ENCODE measurements around the gene FAF1. TPM values are rescaled to one million over a fixed set of nuclear protein-coding genes. Genes with fewer than 3 reads are reported as not detected.
"Not testable (repeated sequence)": the region's sequence is repeated elsewhere in the genome, so short reads cannot be mapped to it uniquely, and the experiment has no call there.

FAF1 gene
- total RNA-seq, 4 donors from 2014 or later = 60.4 to 89.0 (median 67.8) TPM

GRCh38 chr1:50750021-50750619 lies 209.9 kb downstream of the FAF1 start:
- Histone ChIP-seq H3K27me3 (no peaks in the 10 kb centered on the region), H3K4me1 (no peaks in the 10 kb centered on the region), H3K4me3 (no peak overlapping the region), H3K36me3 (peaks cover 0 to 7% of the 10 kb centered on the region in 2 donors), H3K9me3 (no peaks in the 10 kb centered on the region), H3K27ac (no peak overlapping the region)
- TF ChIP-seq POLR2AphosphoS5 (IDR thresholded peaks at IDR 0.05) = no peak
- TF ChIP-seq POLR2A (IDR thresholded peaks at IDR 0.05) = no peak
- TF ChIP-seq CTCF (IDR thresholded peaks at IDR 0.05) = peak in 1 of 4 experiments; percentile 43
- no peak for TF ChIP-seq EP300 (IDR thresholded peaks at IDR 0.05)
- 32 to 38% methylated on average over 2 of the region's 2 CpGs for WGBS, 2 donors (ENCODE audit: low coverage in 1 of 2)
- no peak for ATAC-seq

DNA sequence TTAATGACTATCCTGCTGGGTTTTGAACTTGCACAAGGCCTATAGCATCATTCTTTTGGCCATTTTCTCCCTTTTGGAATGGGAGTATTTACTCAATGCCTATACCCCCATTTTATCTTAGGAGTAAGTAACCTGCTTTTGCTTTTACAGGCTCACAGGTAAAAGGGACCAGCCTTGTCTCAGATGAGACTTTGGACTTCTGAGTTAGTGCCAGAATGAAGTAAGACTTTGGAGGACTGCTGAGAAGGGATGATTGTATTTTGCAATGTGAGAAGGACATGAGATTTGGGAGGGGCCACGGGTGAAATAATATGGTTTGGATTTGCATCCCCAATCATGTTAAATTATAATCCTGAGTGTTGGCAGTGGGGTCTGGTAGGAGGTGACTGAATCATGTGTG lies 212.7 kb downstream of the FAF1 start:
- H3K4me1 ChIP-seq = no peaks in the 10 kb centered on the region
- peaks cover 0 to 21% of the 10 kb centered on the region in 2 donors for H3K36me3 ChIP-seq
- 92 to 100% methylated on average over 1 of the region's 1 CpG for WGBS, 2 donors (ENCODE audit: low coverage in 1 of 2)
- no peaks in the 10 kb centered on the region for H3K27me3 ChIP-seq
- no peaks in the 10 kb centered on the region for H3K9me3 ChIP-seq
- H3K27ac ChIP-seq = no peak overlapping the region
- ATAC-seq = no peak
- no peak overlapping the region for H3K4me3 ChIP-seq
- TF ChIP-seq POLR2A (IDR thresholded peaks at IDR 0.05) = no peak
- no peak for TF ChIP-seq CTCF (IDR thresholded peaks at IDR 0.05)
- no peak for TF ChIP-seq POLR2AphosphoS5 (IDR thresholded peaks at IDR 0.05)
- no peak for TF ChIP-seq EP300 (IDR thresholded peaks at IDR 0.05)

DNA sequence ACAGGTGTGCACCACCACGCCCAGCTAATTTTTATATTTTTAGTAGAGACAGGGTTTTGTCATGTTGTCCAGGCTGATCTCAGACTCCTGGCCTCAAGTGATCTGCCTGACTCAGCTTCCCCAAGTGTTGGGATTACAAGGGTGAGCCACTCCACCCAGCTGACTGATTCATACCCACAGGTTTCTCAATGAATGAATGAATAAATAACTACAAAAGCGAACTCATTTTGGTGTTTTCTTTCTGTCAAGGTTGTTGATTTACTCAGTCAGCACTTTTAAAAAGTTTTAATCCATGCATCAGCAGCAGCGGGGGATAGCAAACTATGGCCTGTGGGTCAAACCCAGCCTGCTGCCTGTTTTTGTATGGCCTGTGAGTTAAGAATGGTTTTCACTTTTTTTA lies 217.5 kb downstream of the FAF1 start:
- no peak overlapping the region for H3K4me3 ChIP-seq
- 90 to 93% methylated on average over 3 of the region's 3 CpGs for WGBS, 2 donors (ENCODE audit: low coverage in 1 of 2)
- ATAC-seq = no peak
- H3K36me3 ChIP-seq = peaks cover 0 to 33% of the 10 kb centered on the region in 2 donors
- H3K4me1 ChIP-seq = no peaks in the 10 kb centered on the region
- no peak overlapping the region for H3K27ac ChIP-seq
- H3K27me3 ChIP-seq = no peaks in the 10 kb centered on the region
- no peaks in the 10 kb centered on the region for H3K9me3 ChIP-seq
- TF ChIP-seq EP300 (IDR thresholded peaks at IDR 0.05) (no peak), POLR2A (IDR thresholded peaks at IDR 0.05) (no peak), CTCF (IDR thresholded peaks at IDR 0.05) (no peak), POLR2AphosphoS5 (IDR thresholded peaks at IDR 0.05) (no peak)

GRCh38 chr1:50739125-50739524 lies 220.9 kb downstream of the FAF1 start:
- peaks cover 0 to 33% of the 10 kb centered on the region in 2 donors for H3K36me3 ChIP-seq
- 88 to 90% methylated on average over 3 of the region's 3 CpGs for WGBS, 2 donors (ENCODE audit: low coverage in 1 of 2)
- H3K9me3 ChIP-seq = no peaks in the 10 kb centered on the region
- H3K4me3 ChIP-seq = no peak overlapping the region
- H3K4me1 ChIP-seq = no peaks in the 10 kb centered on the region
- no peaks in the 10 kb centered on the region for H3K27me3 ChIP-seq
- TF ChIP-seq POLR2AphosphoS5 (IDR thresholded peaks at IDR 0.05) = no peak
- TF ChIP-seq CTCF (IDR thresholded peaks at IDR 0.05) = no peak
- TF ChIP-seq EP300 (IDR thresholded peaks at IDR 0.05) = no peak
- TF ChIP-seq POLR2A (IDR thresholded peaks at IDR 0.05) = no peak
- no peak overlapping the region for H3K27ac ChIP-seq
- ATAC-seq = no peak

- no peak overlapping the region for H3K27ac ChIP-seq
- peaks cover 0 to 21% of the 10 kb centered on the region in 2 donors for H3K36me3 ChIP-seq
- ATAC-seq = no peak
- no peaks in the 10 kb centered on the region for H3K9me3 ChIP-seq
- WGBS, 2 donors (ENCODE audit: low coverage in 1 of 2) = 66 to 82% methylated on average over 2 of the region's 2 CpGs
- H3K27me3 ChIP-seq = no peaks in the 10 kb centered on the region
- peak in 2 of 4 experiments; percentile 18 to 34 for TF ChIP-seq CTCF (IDR thresholded peaks at IDR 0.05)
- TF ChIP-seq EP300 (IDR thresholded peaks at IDR 0.05) = no peak
- H3K4me3 ChIP-seq = no peak overlapping the region
- H3K4me1 ChIP-seq = no peaks in the 10 kb centered on the region
Measured at GRCh38 chr1:50735443-50735842, 224.6 kb downstream of the FAF1 start.

GRCh38 chr1:50727578-50727977 lies 232.5 kb downstream of the FAF1 start:
- H3K27me3 ChIP-seq, ATAC-seq, H3K4me1 ChIP-seq, H3K9me3 ChIP-seq, H3K27ac ChIP-seq, H3K4me3 ChIP-seq: not testable (repeated sequence)
- 92 to 100% methylated on average over 1 to 4 of the region's 4 CpGs for WGBS, 2 donors (ENCODE audit: low coverage in 1 of 2)
- peaks cover 0 to 32% of the 10 kb centered on the region in 2 donors for H3K36me3 ChIP-seq
